ENCODE data around the gene NAP1L1. TPM values are rescaled to one million over a fixed set of nuclear protein-coding genes. Genes with fewer than 3 reads are reported as not detected.

The NAP1L1 gene
- total and polyA plus RNA-seq, 8 donors, result 413 to 1,106 (median 934) TPM

Other genes with a start within 250 kb of the NAP1L1 start
- gene PHLDA1, start 52.9 kb downstream of the NAP1L1 start, total RNA-seq, result 10 to 100 TPM; 15.8 to 19.0 TPM
- 10 to 100 TPM; 40.3 to 59.3 (median 49.0) TPM for gene PHLDA1, start 52.9 kb downstream of the NAP1L1 start, polyA plus RNA-seq (ENCODE audit: insufficient read length in 6 of 6)

Data from left lung (tissue), 8 donors.